SKM-1 treated with dmso at 0.1 percent for 144 hours (cell line): ENCODE results near the gene CABP5.

ENCODE experiments used
- DNase-seq: peaks from one replicate; lab custom pipeline; 2025; ENCODE audit not compliant: unreplicated experiment; lab: John Stamatoyannopoulos, UW

CABP5 gene

GRCh38 chr19:48033604-48034003 lies 10.3 kb downstream of the CABP5 start:
- DNase-seq: no peak

- DNase-seq: no peak
Observed at GRCh38 chr19:48030073-48030472, 13.8 kb downstream of the CABP5 start.

- DNase-seq: no peak
Observed at GRCh38 chr19:48029431-48029830, 14.4 kb downstream of the CABP5 start.

- DNase-seq: no peak
Observed at GRCh38 chr19:48025480-48025879, 18.4 kb downstream of the CABP5 start.

GRCh38 chr19:48023518-48023917 lies 20.4 kb downstream of the CABP5 start:
- no peak for DNase-seq

GRCh38 chr19:48023011-48023410 lies 20.9 kb downstream of the CABP5 start:
- no peak for DNase-seq

- no peak for DNase-seq
Observed at GRCh38 chr19:48020686-48021085, 23.2 kb downstream of the CABP5 start.

GRCh38 chr19:48010932-48011758 lies 32.7 kb downstream of the CABP5 start:
- no peak for DNase-seq

GRCh38 chr19:48006762-48007161 lies 37.1 kb downstream of the CABP5 start:
- DNase-seq: no peak

GRCh38 chr19:48004236-48004635 lies 39.6 kb downstream of the CABP5 start:
- DNase-seq: no peak

GRCh38 chr19:48000846-48001245 lies 43.0 kb downstream of the CABP5 start:
- no peak for DNase-seq

- no peak for DNase-seq
Observed at GRCh38 chr19:47998800-47999199, 45.1 kb downstream of the CABP5 start.

GRCh38 chr19:47996230-47996727 lies 47.6 kb downstream of the CABP5 start:
- no peak for DNase-seq

GRCh38 chr19:47994209-47994802 lies 49.6 kb downstream of the CABP5 start, which contains the start of gene ELSPBP1:
ELSPBP1 (plus strand) TSS chr19:47994632; CDS start chr19:48008668, 14,036 bp downstream.
- DNase-seq: no peak

- DNase-seq: no peak
Observed at GRCh38 chr19:47992070-47992469, 51.8 kb downstream of the CABP5 start, which contains the start of gene BSPH1. BSPH1 (minus strand) TSS chr19:47992170; CDS start chr19:47992081, 89 bp downstream.

- no peak for DNase-seq
Observed at GRCh38 chr19:47991191-47991808, 52.6 kb downstream of the CABP5 start.
